ENCODE results near the gene ARFRP1. TPM values are rescaled to one million over a fixed set of nuclear protein-coding genes. Genes with fewer than 3 reads are reported as not detected.
A peak's percentile ranks its signal among the peaks of the same experiment; 100 is the strongest.

The ARFRP1 gene
- total RNA-seq, 1 experiment from 2014 or later: 30.2 TPM

- TF ChIP-seq, protein P1, sequence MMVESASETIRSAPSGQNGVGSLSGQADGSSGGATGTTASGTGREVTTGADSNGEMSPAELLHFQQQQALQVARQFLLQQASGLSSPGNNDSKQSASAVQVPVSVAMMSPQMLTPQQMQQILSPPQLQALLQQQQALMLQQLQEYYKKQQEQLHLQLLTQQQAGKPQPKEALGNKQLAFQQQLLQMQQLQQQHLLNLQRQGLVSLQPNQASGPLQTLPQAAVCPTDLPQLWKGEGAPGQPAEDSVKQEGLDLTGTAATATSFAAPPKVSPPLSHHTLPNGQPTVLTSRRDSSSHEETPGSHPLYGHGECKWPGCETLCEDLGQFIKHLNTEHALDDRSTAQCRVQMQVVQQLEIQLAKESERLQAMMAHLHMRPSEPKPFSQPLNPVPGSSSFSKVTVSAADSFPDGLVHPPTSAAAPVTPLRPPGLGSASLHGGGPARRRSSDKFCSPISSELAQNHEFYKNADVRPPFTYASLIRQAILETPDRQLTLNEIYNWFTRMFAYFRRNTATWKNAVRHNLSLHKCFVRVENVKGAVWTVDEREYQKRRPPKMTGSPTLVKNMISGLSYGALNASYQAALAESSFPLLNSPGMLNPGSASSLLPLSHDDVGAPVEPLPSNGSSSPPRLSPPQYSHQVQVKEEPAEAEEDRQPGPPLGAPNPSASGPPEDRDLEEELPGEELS (CRISPR knock-in tag; IDR thresholded peaks at IDR 0.05): 0 out of 2 replicates have a peak, but pooled peaks have one; percentile 10
- TF ChIP-seq CBFB (CRISPR knock-in tag; IDR thresholded peaks at IDR 0.05; ENCODE audit: low read depth) (no peak), ZNF219 (CRISPR knock-in tag; IDR thresholded peaks at IDR 0.05; ENCODE audit: borderline replicate concordance) (no peak)
Measured at GRCh38 chr20:63696628-63697356, 11.0 kb downstream of the ARFRP1 start, which contains the start of gene TNFRSF6B (continued).

- CTCF ChIA-PET: interaction anchor here (0.9 to 3.4 kb wide), 5 partner anchors 12 to 158 kb away, joined by 3 to 19 read pairs (median 9); partner anchors contain the start of genes ARFRP1, GMEB2, PTK6 and RTEL1
- Mint-ChIP-seq H3K4me3 (peak overlapping the region; percentile 53), H3K4me1 (peaks cover 7% of the 10 kb centered on the region), H3K36me3 (peaks cover 14% of the 10 kb centered on the region), H3K9me3 (no peaks in the 10 kb centered on the region), H3K27me3 (ENCODE audit: low read depth) (peaks cover 3% of the 10 kb centered on the region; the same call in 1 of the 2 replicates), H3K27ac (peak overlapping the region; percentile 45; the same call in 1 of the 2 replicates)
- POLR2A ChIA-PET: interaction anchor here (0.5 to 1.6 kb wide), 6 partner anchors 9 to 153 kb away, joined by 3 to 4 read pairs (median 3); partner anchors contain the start of genes ARFRP1, RTEL1 and ZGPAT
- ATAC-seq: peak; percentile 78
- no peak for TF ChIP-seq ATF2 (CRISPR knock-in tag; IDR thresholded peaks at IDR 0.05; ENCODE audit: borderline replicate concordance, low read depth)
- 0 out of 2 replicates have a peak, but pooled peaks have one; percentile 24 for TF ChIP-seq CREM (CRISPR knock-in tag; IDR thresholded peaks at IDR 0.05)
- peak; percentile 50; the same call in 1 of the 2 replicates for TF ChIP-seq USF1 (CRISPR knock-in tag; IDR thresholded peaks at IDR 0.05)
- TF ChIP-seq TEAD4 (CRISPR knock-in tag; IDR thresholded peaks at IDR 0.05): no peak
- TF ChIP-seq, protein P2, sequence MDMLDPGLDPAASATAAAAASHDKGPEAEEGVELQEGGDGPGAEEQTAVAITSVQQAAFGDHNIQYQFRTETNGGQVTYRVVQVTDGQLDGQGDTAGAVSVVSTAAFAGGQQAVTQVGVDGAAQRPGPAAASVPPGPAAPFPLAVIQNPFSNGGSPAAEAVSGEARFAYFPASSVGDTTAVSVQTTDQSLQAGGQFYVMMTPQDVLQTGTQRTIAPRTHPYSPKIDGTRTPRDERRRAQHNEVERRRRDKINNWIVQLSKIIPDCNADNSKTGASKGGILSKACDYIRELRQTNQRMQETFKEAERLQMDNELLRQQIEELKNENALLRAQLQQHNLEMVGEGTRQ (CRISPR knock-in tag; IDR thresholded peaks at IDR 0.05): peak; percentile 77
- TF ChIP-seq CREB1 (CRISPR knock-in tag; IDR thresholded peaks at IDR 0.05): no peak
- peak; percentile 65 for DNase-seq (ENCODE audit: low spot score)
Measured at GRCh38 chr20:63696306-63696627, 11.5 kb downstream of the ARFRP1 start.

- peak overlapping the region; percentile 45; the same call in 1 of the 2 replicates for H3K27ac Mint-ChIP-seq
- ChIA-PET CTCF (interaction anchor here (0.9 to 3.4 kb wide), 5 partner anchors 12 to 158 kb away, joined by 3 to 19 read pairs (median 9); partner anchors contain the start of genes ARFRP1, GMEB2, PTK6 and RTEL1), POLR2A (interaction anchor here (0.6 to 1.3 kb wide), 4 partner anchors 8 to 152 kb away, joined by 3 to 4 read pairs (median 3); no protein-coding TSS in a partner anchor)
- peaks cover 3% of the 10 kb centered on the region; the same call in 1 of the 2 replicates for H3K27me3 Mint-ChIP-seq (ENCODE audit: low read depth)
- TF ChIP-seq, protein P3, sequence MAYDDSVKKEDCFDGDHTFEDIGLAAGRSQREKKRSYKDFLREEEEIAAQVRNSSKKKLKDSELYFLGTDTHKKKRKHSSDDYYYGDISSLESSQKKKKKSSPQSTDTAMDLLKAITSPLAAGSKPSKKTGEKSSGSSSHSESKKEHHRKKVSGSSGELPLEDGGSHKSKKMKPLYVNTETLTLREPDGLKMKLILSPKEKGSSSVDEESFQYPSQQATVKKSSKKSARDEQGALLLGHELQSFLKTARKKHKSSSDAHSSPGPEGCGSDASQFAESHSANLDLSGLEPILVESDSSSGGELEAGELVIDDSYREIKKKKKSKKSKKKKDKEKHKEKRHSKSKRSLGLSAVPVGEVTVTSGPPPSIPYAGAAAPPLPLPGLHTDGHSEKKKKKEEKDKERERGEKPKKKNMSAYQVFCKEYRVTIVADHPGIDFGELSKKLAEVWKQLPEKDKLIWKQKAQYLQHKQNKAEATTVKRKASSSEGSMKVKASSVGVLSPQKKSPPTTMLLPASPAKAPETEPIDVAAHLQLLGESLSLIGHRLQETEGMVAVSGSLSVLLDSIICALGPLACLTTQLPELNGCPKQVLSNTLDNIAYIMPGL (CRISPR knock-in tag; IDR thresholded peaks at IDR 0.05): no peak
- TF ChIP-seq CDX4 (CRISPR knock-in tag; IDR thresholded peaks at IDR 0.05; ENCODE audit: borderline replicate concordance): no peak
- H3K9me3 Mint-ChIP-seq: no peaks in the 10 kb centered on the region
- DNase-seq (ENCODE audit: low spot score) (no peak), ATAC-seq (no peak)
- peaks cover 14% of the 10 kb centered on the region for H3K36me3 Mint-ChIP-seq
- peaks cover 7% of the 10 kb centered on the region for H3K4me1 Mint-ChIP-seq
- H3K4me3 Mint-ChIP-seq: 0 out of 2 replicates have a peak overlapping the region, but pooled peaks have one; percentile 53
Measured at GRCh38 chr20:63695424-63696305, 12.1 kb downstream of the ARFRP1 start.
